GM19324 (cell line): ENCODE results near the gene GLOD4.
"Not testable (repeated sequence)": the region's sequence is repeated elsewhere in the genome, so short reads cannot be mapped to it uniquely, and the experiment has no call there.

Experiments used
- ATAC-seq: cut with Tn5 transposase; IDR thresholded peaks from one replicate; pipeline ENCODE4 v1.9.1; 2021; ENCODE audit warnings: mild to moderate bottlenecking, moderate library complexity; ENCODE audit not compliant: unreplicated experiment, low FRiP score

The GLOD4 gene

GRCh38 chr17:802901-803881 is 21.1 kb upstream of the GLOD4 start:
- ATAC-seq: no peak

GRCh38 chr17:802481-802880 is 20.4 kb upstream of the GLOD4 start:
- ATAC-seq: no peak

GRCh38 chr17:801660-802059 is 19.6 kb upstream of the GLOD4 start:
- ATAC-seq: no peak

- no peak for ATAC-seq
These were observed 18.6 kb upstream of the GLOD4 start for GRCh38 chr17:800446-801242.

GRCh38 chr17:799261-799660 is 17.2 kb upstream of the GLOD4 start:
- no peak for ATAC-seq

- ATAC-seq: no peak
These were observed 16.2 kb upstream of the GLOD4 start for GRCh38 chr17:798246-798645.

GRCh38 chr17:797236-797840 is 15.3 kb upstream of the GLOD4 start:
- ATAC-seq: no peak

GRCh38 chr17:796609-797008 is 14.5 kb upstream of the GLOD4 start:
- ATAC-seq: no peak

GRCh38 chr17:795721-796120 is 13.6 kb upstream of the GLOD4 start:
- no peak for ATAC-seq

GRCh38 chr17:795276-795675 is 13.2 kb upstream of the GLOD4 start:
- ATAC-seq: no peak

- ATAC-seq: no peak
These were observed 12.8 kb upstream of the GLOD4 start for GRCh38 chr17:794876-795275.

- no peak for ATAC-seq
These were observed 10.2 kb upstream of the GLOD4 start for GRCh38 chr17:792277-792676.

GRCh38 chr17:791829-792228 is 9.7 kb upstream of the GLOD4 start:
- ATAC-seq: no peak

GRCh38 chr17:790874-791247 is 8.8 kb upstream of the GLOD4 start:
- not testable (repeated sequence) for ATAC-seq

GRCh38 chr17:789931-790873 is 8.1 kb upstream of the GLOD4 start:
- ATAC-seq: not testable (repeated sequence)

- no peak for ATAC-seq
These were observed 7.2 kb upstream of the GLOD4 start for GRCh38 chr17:789160-789840.

GRCh38 chr17:788551-788950 is 6.5 kb upstream of the GLOD4 start:
- ATAC-seq: no peak

- ATAC-seq: no peak
These were observed 5.7 kb upstream of the GLOD4 start for GRCh38 chr17:787641-788221.

GRCh38 chr17:785901-786300 is 3.8 kb upstream of the GLOD4 start:
- not testable (repeated sequence) for ATAC-seq
